Measurements from ENCODE around the gene TNXB.
"Not testable (repeated sequence)": the region's sequence is repeated elsewhere in the genome, so short reads cannot be mapped to it uniquely, and the experiment has no call there.

Gene TNXB

DNA sequence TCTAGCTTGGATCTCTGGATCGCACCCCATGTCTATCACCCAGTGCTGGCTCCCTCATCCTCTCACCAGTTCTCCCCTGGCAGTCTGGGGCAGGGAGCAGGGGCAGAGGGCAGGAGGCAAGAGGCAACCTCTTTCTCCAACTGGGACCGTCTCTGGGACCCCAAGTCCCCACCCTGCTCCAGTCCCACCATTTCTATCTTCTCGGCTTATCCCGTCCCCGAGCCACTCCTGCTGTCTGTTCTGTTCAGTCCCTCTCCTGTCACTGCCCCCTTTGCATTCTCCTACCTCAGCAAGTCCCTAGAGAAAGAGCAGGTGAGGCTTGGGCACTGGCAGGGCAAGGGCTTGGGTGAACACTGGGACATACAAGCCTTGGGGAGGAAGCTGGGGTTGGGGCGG, 625 bp upstream of the TNXB start:
- no peak for DNase-seq

GRCh38 chr6:32108727-32109113, 418 bp downstream of the TNXB start:
- DNase-seq: no peak

- no peak for DNase-seq
Observed at GRCh38 chr6:32108094-32108627, 977 bp downstream of the TNXB start.

- no peak for DNase-seq
Observed at GRCh38 chr6:32107406-32107805, 1.7 kb downstream of the TNXB start.

DNA sequence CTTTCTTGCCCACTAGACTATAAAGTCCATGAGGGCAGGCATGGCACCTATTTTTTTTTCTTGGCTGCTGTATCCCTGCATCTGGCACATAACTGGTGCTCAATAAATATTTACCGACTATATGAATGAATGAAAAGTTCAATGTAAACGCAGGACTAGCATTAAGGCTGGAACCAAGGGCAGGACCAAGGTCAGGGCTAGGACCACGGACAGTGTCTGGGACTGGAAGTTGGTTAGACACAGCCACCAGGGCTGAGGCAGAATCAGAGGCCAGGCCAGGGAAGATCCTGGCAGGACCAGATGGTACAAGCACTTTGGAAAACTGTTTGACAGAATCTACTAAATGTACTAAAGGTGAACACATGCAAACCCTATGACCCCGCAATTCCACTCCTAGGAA, 3.7 kb downstream of the TNXB start:
- DNase-seq: no peak

DNA sequence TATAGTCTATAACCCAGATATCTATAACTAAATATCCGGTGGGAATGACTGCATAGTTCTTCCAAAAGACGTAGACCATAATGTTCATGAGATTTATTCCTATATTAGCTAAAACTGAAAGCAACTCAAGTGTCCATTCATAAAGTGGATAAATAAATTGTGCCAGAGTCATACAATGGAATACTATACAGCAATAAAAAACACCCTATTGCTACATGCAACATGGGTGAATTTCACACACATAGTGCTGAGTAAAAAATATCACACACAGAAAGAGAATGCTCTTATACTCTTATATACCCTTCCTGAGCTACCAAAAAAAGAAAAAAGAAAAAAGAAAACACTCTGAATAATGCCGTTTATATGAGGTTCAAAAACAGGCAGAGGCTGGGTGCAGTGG, 6.9 kb downstream of the TNXB start:
- DNase-seq: no peak

- not testable (repeated sequence) for DNase-seq
Observed at GRCh38 chr6:32100251-32100650, 8.9 kb downstream of the TNXB start.

DNA sequence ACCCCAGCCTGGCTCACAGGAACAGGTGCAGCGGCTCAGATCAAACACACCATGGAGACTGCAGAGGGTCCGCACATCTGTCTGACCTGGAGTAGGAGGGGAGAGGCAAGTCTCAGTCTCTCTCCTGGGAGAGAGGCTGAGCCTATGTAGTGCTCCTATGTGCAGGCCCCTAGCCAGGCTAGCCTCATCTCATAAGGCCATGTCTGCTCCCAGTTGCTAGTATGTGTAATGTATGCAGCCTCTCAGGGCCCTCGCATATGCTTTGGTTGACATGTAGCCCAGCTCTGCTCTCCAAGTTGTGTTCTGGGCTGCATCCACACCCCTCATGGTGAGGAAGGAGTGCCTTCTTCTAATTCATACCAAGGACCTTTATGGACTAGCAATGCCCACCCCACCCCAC, 11.8 kb downstream of the TNXB start:
- DNase-seq: no peak

GRCh38 chr6:32096394-32097258, 12.5 kb downstream of the TNXB start:
- DNase-seq: no peak

DNA sequence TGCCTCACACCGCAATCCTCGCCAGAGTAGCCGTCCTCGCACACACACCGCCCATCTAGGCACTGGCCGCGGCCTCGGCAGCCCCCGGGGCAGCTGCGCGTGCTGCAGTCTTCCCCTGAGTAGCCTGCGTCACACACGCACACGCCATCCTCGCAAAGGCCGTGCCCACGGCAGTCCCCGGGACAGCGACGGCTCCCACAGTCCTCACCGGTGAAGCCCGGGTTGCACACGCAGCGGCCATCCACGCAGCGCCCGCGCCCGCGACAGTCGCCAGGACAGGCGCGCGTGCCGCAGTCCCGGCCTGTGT, 13.1 kb downstream of the TNXB start:
- no peak for DNase-seq

DNA sequence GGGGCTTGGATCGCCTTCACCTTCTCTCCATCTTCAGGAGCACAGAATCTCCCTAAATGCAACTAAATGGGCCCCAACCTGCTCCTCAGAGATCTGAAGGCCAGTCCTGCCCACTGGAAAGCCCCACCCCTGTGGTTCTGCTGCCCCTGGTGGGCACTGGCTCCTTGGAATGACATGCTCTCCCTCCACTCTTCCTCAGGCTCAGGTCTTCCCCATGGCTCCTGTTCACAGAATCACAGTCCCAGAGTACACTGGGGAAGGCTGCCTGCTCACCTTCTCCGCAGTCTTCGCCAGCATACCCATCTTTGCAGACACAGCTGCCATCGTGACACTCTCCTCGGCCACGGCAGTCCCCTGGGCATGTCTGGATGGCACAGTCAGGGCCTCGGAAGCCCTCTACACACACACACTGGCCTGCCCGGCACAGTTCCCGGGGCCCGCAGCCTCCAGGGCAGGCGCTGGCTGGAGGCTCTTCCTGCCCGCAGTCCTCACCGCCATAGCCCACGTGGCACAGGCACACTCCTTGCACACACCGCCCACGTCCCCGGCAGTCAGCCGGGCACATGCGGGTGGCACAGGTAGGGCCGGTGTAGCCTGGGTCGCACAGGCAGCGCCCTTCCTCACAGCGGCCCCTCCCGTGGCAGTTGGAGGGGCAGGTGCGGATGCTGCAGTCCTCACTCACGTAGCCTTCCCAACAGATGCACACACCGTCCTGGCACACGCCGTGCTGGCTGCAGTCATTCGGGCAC, 13.6 kb downstream of the TNXB start:
- DNase-seq: no peak

GRCh38 chr6:32092760-32093497, 16.2 kb downstream of the TNXB start:
- DNase-seq: no peak

- DNase-seq: no peak
Observed at GRCh38 chr6:32089082-32089828, 19.9 kb downstream of the TNXB start.

- DNase-seq: no peak
Observed at GRCh38 chr6:32088487-32089049, 20.6 kb downstream of the TNXB start.

- peak; percentile 87 for DNase-seq
Observed at GRCh38 chr6:32087574-32088486, 21.3 kb downstream of the TNXB start.

DNA sequence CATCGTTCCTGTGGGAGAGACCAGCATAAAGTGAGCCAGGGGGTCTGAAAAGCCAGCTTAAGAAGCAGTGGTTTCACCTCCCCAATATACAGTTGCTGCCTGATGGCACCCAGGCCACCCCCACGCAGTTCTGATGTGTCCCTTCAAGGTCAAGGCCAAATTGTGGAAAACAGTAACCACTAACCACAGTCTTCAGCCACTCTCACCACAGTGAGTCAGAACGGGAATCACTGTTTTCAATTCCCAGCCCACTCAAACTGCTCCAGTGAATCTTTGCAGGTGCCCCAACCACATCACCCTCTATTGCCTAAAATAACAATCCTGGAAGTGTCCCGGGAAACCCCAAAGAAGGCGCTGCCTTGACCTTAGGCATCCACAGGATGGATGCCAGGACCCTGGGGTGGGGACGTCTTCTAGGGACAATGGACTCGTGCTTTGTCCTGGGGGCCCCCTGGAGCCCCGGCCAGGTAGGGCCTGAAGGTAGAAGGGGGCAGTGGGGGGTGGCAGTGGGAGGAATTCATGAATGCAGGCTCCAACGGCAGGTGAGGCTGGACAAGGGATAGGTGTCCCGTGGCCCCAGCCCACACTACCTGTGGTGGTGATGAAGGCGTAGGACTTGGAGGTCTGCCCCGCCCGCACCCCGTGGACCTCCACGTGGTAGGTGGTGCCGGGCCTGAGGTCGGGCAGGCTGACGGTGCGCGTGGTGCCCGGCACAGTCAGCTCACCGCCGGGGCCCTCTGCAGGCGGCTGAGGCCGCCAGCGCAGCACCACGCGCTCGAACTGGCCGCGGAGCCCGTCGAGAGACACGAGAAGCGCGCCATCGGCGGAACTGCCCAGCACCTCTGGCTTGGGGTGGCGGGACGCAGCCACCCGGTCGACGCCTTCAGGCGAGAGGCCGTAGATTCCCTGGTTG, 22.2 kb downstream of the TNXB start:
- peak; percentile 66 for DNase-seq

DNA sequence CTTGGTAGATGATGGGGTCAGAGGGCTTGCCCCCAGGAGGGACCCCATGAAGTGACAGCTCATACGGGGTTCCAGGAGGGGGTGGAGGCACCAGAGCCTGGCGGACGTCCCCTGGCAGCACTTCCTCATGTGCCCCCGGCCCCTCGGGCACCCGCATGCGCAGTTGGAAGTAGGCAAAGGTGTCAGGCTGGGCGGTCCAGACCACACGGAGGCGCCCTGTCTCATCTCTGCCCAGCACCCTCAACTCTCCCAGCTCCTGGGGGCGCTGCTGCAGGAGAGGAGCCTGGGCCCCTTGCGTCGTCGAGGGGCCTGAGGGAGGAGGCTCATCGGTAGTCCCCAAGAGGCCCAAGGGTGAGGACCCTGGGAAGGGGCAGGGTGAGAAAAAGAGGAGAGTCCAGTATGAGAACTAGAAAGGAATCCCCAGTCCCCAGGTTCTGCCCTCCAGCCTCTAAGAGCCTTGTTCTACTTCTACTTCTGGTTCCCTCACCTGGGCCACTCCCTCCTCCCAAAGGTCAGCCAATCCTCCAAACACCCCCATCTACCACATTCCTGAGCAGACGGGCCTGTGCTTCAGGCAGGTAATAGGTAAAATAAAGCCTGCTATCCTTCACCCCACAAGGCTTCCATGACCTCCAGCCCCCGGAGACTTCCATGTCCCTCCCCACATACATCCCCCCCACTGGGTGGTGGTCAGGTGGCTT, 23.2 kb downstream of the TNXB start:
- no peak for DNase-seq

GRCh38 chr6:32084780-32085179, 24.4 kb downstream of the TNXB start:
- DNase-seq: no peak

Measured in activated CD8-positive, alpha-beta memory T cell treated with anti-CD3 and anti-CD28 coated beads, Interleukin-2, amount 50 U/mL, for 48 hours (primary cell).